GM12878 (cell line): ENCODE data around the gene NHS. TPM values are rescaled to one million over a fixed set of nuclear protein-coding genes. Genes with fewer than 3 reads are reported as not detected.

Experiments used
- ATAC-seq: fragments of 200-7000 bp; cut with Tn5 transposase; 3 replicates; pipeline ENCODE4 v1.9.1; 2020; ENCODE audit warnings: mild to moderate bottlenecking, moderate library complexity
- BruUV-seq: library from RNA; stranded (reverse); fragments of 400-500 nt; replicated peaks from 2 replicates; lab custom pipeline; 2021; lab: Mats Ljungman, UMichigan
- CTCF ChIA-PET: fragments of 300-600 bp; sonication (Branson Sonifier 250); formaldehyde crosslinking; extraction: SDS; loops from one replicate; lab custom pipeline; 2021; ENCODE audit warnings: inconsistent platforms; lab: Yijun Ruan, JAX
- POLR2A ChIA-PET: fragments of 350-600 bp; formaldehyde crosslinking; extraction: SDS; loops from one replicate; lab custom pipeline; 2021; ENCODE audit warnings: inconsistent platforms; lab: Charles Lee
- RAD21 ChIA-PET: fragments of 300-600 bp; sonication (Branson Sonifier 250); formaldehyde crosslinking; loops from one replicate; lab custom pipeline; 2023; ENCODE audit warnings: antibody characterized with exemption; ENCODE audit not compliant: unreplicated experiment; lab: Charles Lee
- SMC1A ChIA-PET: fragments of 300-600 bp; sonication (Branson Sonifier 250); formaldehyde crosslinking; loops from one replicate; lab custom pipeline; 2023; ENCODE audit not compliant: unreplicated experiment, uncharacterized antibody; lab: Charles Lee
- DNase-seq: peaks from one replicate; pipeline ENCODE4 v3.0.0-alpha.2; 2011; ENCODE audit warnings: low read depth, low spot score
- FAIRE-seq: peaks from 3 replicates; lab custom pipeline; 2011; peaks lifted over from hg19 to GRCh38; lab: Jason Lieb, UNC
- H2AFZ ChIP-seq: 2 replicates; pipeline ENCODE4 v1.6.0; 2011; ENCODE audit warnings: low read depth, low read length, control low read depth; ENCODE audit not compliant: control insufficient read depth
- H3K27ac ChIP-seq: 2 replicates; pipeline ENCODE4 v1.5.1; 2011; ENCODE audit warnings: control low read depth; ENCODE audit not compliant: control insufficient read depth, insufficient read depth
- H3K27me3 ChIP-seq, 2 experiments: replicated peaks in 1 of 2; 2 replicates each; pipeline versions ENCODE4 v1.6.0 to v1.6.1; 2011; ENCODE audit warnings: low read length in 1 of 2; ENCODE audit not compliant: control insufficient read depth in 2 of 2, insufficient read depth in 2 of 2
- H3K36me3 ChIP-seq, 2 experiments: 2 replicates each; pipeline ENCODE4 v1.5.1; 2011; ENCODE audit warnings: low read length in 1 of 2; ENCODE audit not compliant: control insufficient read depth in 2 of 2, insufficient read depth in 2 of 2
- H3K4me1 ChIP-seq: 2 replicates; pipeline ENCODE4 v1.6.1; 2011; ENCODE audit warnings: mild to moderate bottlenecking, low read length, moderate library complexity, mixed read lengths; ENCODE audit not compliant: control insufficient read depth, insufficient read depth
- H3K4me2 ChIP-seq: 2 replicates; pipeline ENCODE4 v1.6.0; 2011; ENCODE audit warnings: control low read depth; ENCODE audit not compliant: control insufficient read depth, insufficient read depth
- H3K4me3 ChIP-seq: fragments of 200-600 bp; sonication (generic); 2 replicates; pipeline ENCODE4 v1.5.1; 2016
- H3K79me2 ChIP-seq: 2 replicates; pipeline ENCODE4 v1.6.0; 2011; ENCODE audit warnings: low read length; ENCODE audit not compliant: control insufficient read depth, insufficient read depth
- H3K9ac ChIP-seq: 2 replicates; pipeline ENCODE4 v1.8.0; 2011; ENCODE audit warnings: low read length, control low read depth, mixed read lengths; ENCODE audit not compliant: control insufficient read depth, insufficient read depth
- H3K9me3 ChIP-seq: replicated peaks from 3 replicates; pipeline ENCODE4 v1.5.1; 2011; ENCODE audit warnings: mild to moderate bottlenecking, low read length; ENCODE audit not compliant: control insufficient read depth, insufficient read depth
- H4K20me1 ChIP-seq: 2 replicates; pipeline ENCODE4 v1.6.0; 2011; ENCODE audit not compliant: control insufficient read depth, insufficient read depth
- BACH1 ChIP-seq: fragments of 450-650 bp; IDR thresholded peaks from 2 replicates; pipeline ENCODE4 v1.6.1; 2017; ENCODE audit warnings: mild to moderate bottlenecking, borderline replicate concordance
- BRCA1 ChIP-seq: IDR thresholded peaks from 2 replicates; pipeline ENCODE4 v1.6.1; 2011; ENCODE audit warnings: low read depth, low read length, improper control_type of control experiment
- HCFC1 ChIP-seq: fragments of 150-350 bp; IDR thresholded peaks from 2 replicates; pipeline ENCODE4 v1.6.1; 2014; ENCODE audit warnings: low read length
- IRF3 ChIP-seq: fragments of 450-650 bp; IDR thresholded peaks from 2 replicates; pipeline ENCODE4 v1.6.1; 2014; ENCODE audit warnings: mild to moderate bottlenecking
- MLLT1 ChIP-seq: fragments of 450-650 bp; IDR thresholded peaks from 2 replicates; pipeline ENCODE4 v1.6.1; 2016; ENCODE audit warnings: mild to moderate bottlenecking
- PAX5 ChIP-seq: IDR thresholded peaks from 2 replicates; pipeline ENCODE4 v1.6.1; 2011; ENCODE audit warnings: low read depth, low read length, borderline replicate concordance
- RAD21 ChIP-seq: IDR thresholded peaks from 2 replicates; pipeline ENCODE4 v1.6.1; 2011; ENCODE audit warnings: mild to moderate bottlenecking, low read depth, low read length, moderate library complexity; ENCODE audit not compliant: insufficient read depth
- REST ChIP-seq: IDR thresholded peaks from 2 replicates; pipeline ENCODE4 v1.6.1; 2012; ENCODE audit warnings: mild to moderate bottlenecking, low read depth, low read length
- TAF1 ChIP-seq: IDR thresholded peaks from 2 replicates; pipeline ENCODE4 v1.6.1; 2011; ENCODE audit warnings: mild to moderate bottlenecking, low read depth, low read length, borderline replicate concordance
- ZBTB11 ChIP-seq: fragments of 450-650 bp; formaldehyde crosslinking; IDR thresholded peaks from 2 replicates; pipeline ENCODE4 v1.5.0; 2022; ENCODE audit warnings: mild to moderate bottlenecking, missing genetic modification characterization
- ZZZ3 ChIP-seq: IDR thresholded peaks from 2 replicates; pipeline ENCODE4 v1.6.1; 2011; ENCODE audit warnings: low read depth; ENCODE audit not compliant: control insufficient read depth, insufficient read length
- WGBS: methylation state at CpG from one replicate; pipeline ENCODE4 v1.1.6; 2016; ENCODE audit warnings: low lambda C conversion rate; ENCODE audit not compliant: insufficient replicate concordance, insufficient coverage; ENCODE audit errors: missing lambda C conversion rate; 5-methylcytosine and 5-hydroxymethylcytosine counted together
- in situ Hi-C: fragments of 300-500 bp; cut with MboI; formaldehyde crosslinking; loops from 9 replicates; pipeline ENCODE4 v1.14.3; 2018; ENCODE audit warnings: mixed read lengths
- intact Hi-C: fragments of 100-400 bp; cut with micrococcal nuclease; formaldehyde crosslinking; loops from one replicate; pipeline ENCODE4 v1.14.2; 2022; ENCODE audit not compliant: unreplicated experiment
- polyA plus RNA-seq, 11 experiments: library from polyadenylated mRNA; depleted of rRNA in 4 of 11; unstranded in 6 of 11; stranded (reverse) in 5 of 11; fragments of >200 nt; fragmentation: Nextera tagmentation in 4 of 11; fragmentation: Illumina TruSeq in 1 of 11; extraction: Ambion mirVana in 4 of 11; extraction: Trizol in 1 of 11; gene quantifications; 1 replicate in 1 of 11; 2 replicates in 10 of 11; pipeline versions ENCODE4 v1.2.1 to v1.2.3, GENCODE V29; 2011 to 2016; ENCODE audit warnings: inconsistent platforms in 2 of 11, missing spikeins in 2 of 11, low read depth in 1 of 11
- total RNA-seq, 4 experiments: library from RNA; depleted of rRNA in 3 of 4; stranded (reverse); fragments of >200 nt in 3 of 4; fragmentation: Illumina TruSeq in 1 of 4; extraction: Trizol in 1 of 4; gene quantifications; 2 replicates each; pipeline versions ENCODE4 v1.2.1 to v1.2.3, GENCODE V29; 2013 to 2021

Gene NHS
- total and polyA plus RNA-seq, 10 of the 15 experiments (the other 5 are each of a cell fraction or from before 2014, with no cell fraction given), result under 0.01 to 0.07 (median 0.03) TPM; not detected in 7

GRCh38 chrX:17616936-17617335 is 241.9 kb downstream of the NHS start (continued):
- TF ChIP-seq REST, result no peak
- no peak for TF ChIP-seq ZBTB11 (CRISPR knock-in tag)
- TF ChIP-seq BACH1, result no peak
- no peak for TF ChIP-seq PAX5

GRCh38 chrX:17617806-17618205 is 242.8 kb downstream of the NHS start:
- ATAC-seq, result no peak
- H3K36me3 ChIP-seq, result no peaks in the 10 kb centered on the region
- no peaks in the 10 kb centered on the region for H3K79me2 ChIP-seq
- no peak for DNase-seq
- SMC1A ChIA-PET, result no interaction called here
- no peak overlapping the region for H2AFZ ChIP-seq
- H3K4me1 ChIP-seq, result no peaks in the 10 kb centered on the region
- CTCF ChIA-PET, result no interaction called here
- no peak for FAIRE-seq
- no TSS peak for BruUV-seq
- in situ Hi-C loops, result no loop called here
- H3K9me3 ChIP-seq, result no peaks in the 10 kb centered on the region
- RAD21 ChIA-PET, result no interaction called here
- intact Hi-C loops, result no loop called here
- H3K4me2 ChIP-seq, result no peak overlapping the region
- H3K4me3 ChIP-seq, result no peak overlapping the region
- WGBS, result 36% methylated on average over 3 of the region's 3 CpGs
- no peaks in the 10 kb centered on the region for H3K27me3 ChIP-seq
- no peak overlapping the region for H3K27ac ChIP-seq
- POLR2A ChIA-PET, result no interaction called here
- H4K20me1 ChIP-seq, result no peaks in the 10 kb centered on the region
- H3K9ac ChIP-seq, result no peak overlapping the region
- TF ChIP-seq BRCA1, result no peak
- TF ChIP-seq MLLT1, result no peak
- TF ChIP-seq TAF1, result no peak
- TF ChIP-seq ZZZ3, result no peak
- TF ChIP-seq IRF3, result no peak
- TF ChIP-seq HCFC1, result no peak
- TF ChIP-seq RAD21, result no peak
